Smooth muscle cell (in vitro differentiated cells): Measurements from ENCODE around the gene PYGM. TPM values are rescaled to one million over a fixed set of nuclear protein-coding genes. Genes with fewer than 3 reads are reported as not detected.

Experiments
- DNase-seq: peaks from one replicate; lab custom pipeline; 2025; ENCODE audit not compliant: unreplicated experiment; lab: John Stamatoyannopoulos, UW
- H2AFZ ChIP-seq: fragments of 200-600 bp; sonication (generic); 2 replicates; pipeline ENCODE4 v1.6.0; 2016; ENCODE audit warnings: antibody characterized with exemption, low read depth, mild to moderate bottlenecking
- H3F3A ChIP-seq: fragments of 200-600 bp; sonication (generic); 2 replicates; pipeline ENCODE4 v1.6.0; 2017; ENCODE audit warnings: antibody characterized with exemption, low read depth
- H3K27ac ChIP-seq: fragments of 200-600 bp; sonication (generic); 2 replicates; pipeline ENCODE4 v1.5.1; 2016; ENCODE audit warnings: low read depth, mild to moderate bottlenecking
- H3K27me3 ChIP-seq: fragments of 200-600 bp; sonication (generic); 2 replicates; pipeline ENCODE4 v1.6.1; 2016; ENCODE audit warnings: low read depth, mild to moderate bottlenecking
- H3K36me3 ChIP-seq: fragments of 200-600 bp; sonication (generic); 2 replicates; pipeline ENCODE4 v1.5.1; 2016; ENCODE audit warnings: low read depth
- H3K4me1 ChIP-seq: fragments of 200-600 bp; sonication (generic); 2 replicates; pipeline ENCODE4 v1.5.1; 2016; ENCODE audit warnings: low read depth
- H3K4me2 ChIP-seq: fragments of 200-600 bp; sonication (generic); 2 replicates; pipeline ENCODE4 v1.6.0; 2016; ENCODE audit warnings: mild to moderate bottlenecking
- H3K4me3 ChIP-seq: fragments of 200-600 bp; sonication (generic); 2 replicates; pipeline ENCODE4 v1.5.1; 2016; ENCODE audit warnings: mild to moderate bottlenecking
- H3K79me2 ChIP-seq: fragments of 200-600 bp; sonication (generic); 2 replicates; pipeline ENCODE4 v1.6.0; 2016; ENCODE audit warnings: low read depth, mild to moderate bottlenecking
- H3K9ac ChIP-seq: fragments of 200-600 bp; sonication (generic); 2 replicates; pipeline ENCODE4 v1.6.0; 2016; ENCODE audit warnings: low read depth
- H3K9me3 ChIP-seq: fragments of 200-600 bp; sonication (generic); replicated peaks from 2 replicates; pipeline ENCODE4 v1.5.1; 2016; ENCODE audit warnings: low read depth
- H4K20me1 ChIP-seq: fragments of 200-600 bp; sonication (generic); 2 replicates; pipeline ENCODE4 v1.6.0; 2016; ENCODE audit warnings: low read depth
- WGBS: methylation state at CpG from one replicate; pipeline ENCODE4 v1.1.7; 2016; ENCODE audit warnings: low lambda C conversion rate; 5-methylcytosine and 5-hydroxymethylcytosine counted together
- polyA plus RNA-seq: library from polyadenylated mRNA; unstranded; fragments of >200 nt; fragmentation: Nextera tagmentation; extraction: Ambion mirVana; gene quantifications from 2 replicates; pipeline ENCODE4 v1.2.1, GENCODE V29; 2016
- total RNA-seq: library from RNA; depleted of rRNA; stranded (reverse); fragments of >200 nt; gene quantifications from 2 replicates; pipeline ENCODE4 v1.2.3, GENCODE V29; 2014
- TF ChIP-seq, protein P1 (sequence below): fragments of 200-600 bp; sonication (generic); IDR thresholded peaks from 2 replicates; pipeline ENCODE4 v1.5.1; 2017; ENCODE audit warnings: borderline replicate concordance, mild to moderate bottlenecking, antibody characterized with exemption; ENCODE audit not compliant: insufficient read depth, poor library complexity, severe bottlenecking

PYGM gene
- total and polyA plus RNA-seq, 2 experiments from 2014 or later: 1.1 to 2.2 TPM

GRCh38 chr11:64762277-64762673 lies 2.5 kb upstream of the PYGM start:
- no peak for DNase-seq
- Histone ChIP-seq H4K20me1 (peaks cover 66% of the 10 kb centered on the region), H3F3A (peaks cover 41% of the 10 kb centered on the region), H3K4me2 (no peak overlapping the region), H3K27me3 (no peaks in the 10 kb centered on the region), H2AFZ (no peak overlapping the region), H3K9ac (no peak overlapping the region), H3K36me3 (no peaks in the 10 kb centered on the region), H3K9me3 (no peaks in the 10 kb centered on the region), H3K79me2 (peaks cover 9% of the 10 kb centered on the region), H3K27ac (no peak overlapping the region), H3K4me3 (no peak overlapping the region), H3K4me1 (peaks cover 29% of the 10 kb centered on the region)
- TF ChIP-seq, protein P1, sequence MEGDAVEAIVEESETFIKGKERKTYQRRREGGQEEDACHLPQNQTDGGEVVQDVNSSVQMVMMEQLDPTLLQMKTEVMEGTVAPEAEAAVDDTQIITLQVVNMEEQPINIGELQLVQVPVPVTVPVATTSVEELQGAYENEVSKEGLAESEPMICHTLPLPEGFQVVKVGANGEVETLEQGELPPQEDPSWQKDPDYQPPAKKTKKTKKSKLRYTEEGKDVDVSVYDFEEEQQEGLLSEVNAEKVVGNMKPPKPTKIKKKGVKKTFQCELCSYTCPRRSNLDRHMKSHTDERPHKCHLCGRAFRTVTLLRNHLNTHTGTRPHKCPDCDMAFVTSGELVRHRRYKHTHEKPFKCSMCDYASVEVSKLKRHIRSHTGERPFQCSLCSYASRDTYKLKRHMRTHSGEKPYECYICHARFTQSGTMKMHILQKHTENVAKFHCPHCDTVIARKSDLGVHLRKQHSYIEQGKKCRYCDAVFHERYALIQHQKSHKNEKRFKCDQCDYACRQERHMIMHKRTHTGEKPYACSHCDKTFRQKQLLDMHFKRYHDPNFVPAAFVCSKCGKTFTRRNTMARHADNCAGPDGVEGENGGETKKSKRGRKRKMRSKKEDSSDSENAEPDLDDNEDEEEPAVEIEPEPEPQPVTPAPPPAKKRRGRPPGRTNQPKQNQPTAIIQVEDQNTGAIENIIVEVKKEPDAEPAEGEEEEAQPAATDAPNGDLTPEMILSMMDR: no peak
- 90% methylated on average over 5 of the region's 5 CpGs for WGBS

- Histone ChIP-seq H3K27me3 (no peaks in the 10 kb centered on the region), H3K79me2 (peaks cover 6% of the 10 kb centered on the region), H3F3A (peaks cover 34% of the 10 kb centered on the region), H3K4me3 (no peak overlapping the region), H3K4me2 (no peak overlapping the region), H4K20me1 (peaks cover 52% of the 10 kb centered on the region), H3K9me3 (no peaks in the 10 kb centered on the region), H3K9ac (no peak overlapping the region), H3K36me3 (no peaks in the 10 kb centered on the region), H2AFZ (no peak overlapping the region), H3K4me1 (peaks cover 29% of the 10 kb centered on the region), H3K27ac (no peak overlapping the region)
- TF ChIP-seq, protein P1: no peak
- no peak for DNase-seq
- 82% methylated on average over 7 of the region's 7 CpGs for whole genome bisulfite sequencing
Measured at GRCh38 chr11:64760759-64761420, 1.1 kb upstream of the PYGM start.

DNA sequence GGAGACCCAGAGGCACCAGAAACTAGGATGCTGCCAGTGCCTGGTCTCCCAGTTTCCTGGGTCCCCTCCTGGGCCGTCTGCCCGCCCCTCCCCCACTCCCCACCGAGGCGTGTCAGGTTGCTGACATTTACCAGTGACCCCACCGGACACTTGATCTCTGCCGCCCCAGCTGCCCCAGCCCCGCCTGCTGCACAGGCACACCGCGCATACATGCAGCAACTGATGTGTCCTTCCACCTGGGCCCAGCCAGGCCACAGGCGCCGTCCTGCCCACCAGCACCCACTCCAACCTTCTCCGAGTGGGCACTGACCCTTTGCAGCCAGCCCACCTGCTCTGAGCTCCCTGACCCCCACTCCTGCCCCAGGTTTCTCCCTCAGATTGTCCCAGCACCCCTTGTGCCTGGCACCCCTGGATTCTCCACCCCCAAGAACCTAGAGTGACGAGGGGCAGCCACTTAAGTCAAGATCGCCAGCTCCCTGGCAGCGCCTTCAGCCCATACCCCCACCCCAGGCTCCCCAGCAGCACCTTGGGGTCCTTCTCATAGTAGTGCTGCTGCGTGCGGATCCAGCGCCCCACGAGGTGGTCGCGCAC lies 548 bp downstream of the PYGM start:
- Histone ChIP-seq H3K36me3 (no peaks in the 10 kb centered on the region), H3K4me1 (peaks cover 22% of the 10 kb centered on the region), H3K9me3 (no peaks in the 10 kb centered on the region), H4K20me1 (peaks cover 36% of the 10 kb centered on the region), H3K4me3 (no peak overlapping the region), H3K9ac (no peak overlapping the region), H3K27me3 (no peaks in the 10 kb centered on the region), H3F3A (peaks cover 18% of the 10 kb centered on the region), H3K79me2 (peaks cover under 1% of the 10 kb centered on the region), H3K4me2 (no peak overlapping the region), H3K27ac (no peak overlapping the region), H2AFZ (no peak overlapping the region)
- no peak for DNase-seq
- TF ChIP-seq, protein P1: no peak
- 84% methylated on average over 19 of the region's 21 CpGs for WGBS
